GM12875 (cell line): Measurements from ENCODE around the gene CACNA2D3.

ENCODE experiments used
- H3K4me3 ChIP-seq: one replicate; pipeline ENCODE4 v1.5.1; 2011; ENCODE audit warnings: low read depth, low read length, control low read depth
- TF ChIP-seq, protein P1 (sequence below): IDR thresholded peaks from 2 replicates; pipeline ENCODE4 v1.5.1; 2011; ENCODE audit warnings: low read depth, mild to moderate bottlenecking, control low read depth, inconsistent platforms, low read length, moderate library complexity, borderline replicate concordance; ENCODE audit not compliant: insufficient read depth

The CACNA2D3 gene

GRCh38 chr3:54357301-54357700 lies 234.9 kb downstream of the CACNA2D3 start:
- TF ChIP-seq, protein P1, sequence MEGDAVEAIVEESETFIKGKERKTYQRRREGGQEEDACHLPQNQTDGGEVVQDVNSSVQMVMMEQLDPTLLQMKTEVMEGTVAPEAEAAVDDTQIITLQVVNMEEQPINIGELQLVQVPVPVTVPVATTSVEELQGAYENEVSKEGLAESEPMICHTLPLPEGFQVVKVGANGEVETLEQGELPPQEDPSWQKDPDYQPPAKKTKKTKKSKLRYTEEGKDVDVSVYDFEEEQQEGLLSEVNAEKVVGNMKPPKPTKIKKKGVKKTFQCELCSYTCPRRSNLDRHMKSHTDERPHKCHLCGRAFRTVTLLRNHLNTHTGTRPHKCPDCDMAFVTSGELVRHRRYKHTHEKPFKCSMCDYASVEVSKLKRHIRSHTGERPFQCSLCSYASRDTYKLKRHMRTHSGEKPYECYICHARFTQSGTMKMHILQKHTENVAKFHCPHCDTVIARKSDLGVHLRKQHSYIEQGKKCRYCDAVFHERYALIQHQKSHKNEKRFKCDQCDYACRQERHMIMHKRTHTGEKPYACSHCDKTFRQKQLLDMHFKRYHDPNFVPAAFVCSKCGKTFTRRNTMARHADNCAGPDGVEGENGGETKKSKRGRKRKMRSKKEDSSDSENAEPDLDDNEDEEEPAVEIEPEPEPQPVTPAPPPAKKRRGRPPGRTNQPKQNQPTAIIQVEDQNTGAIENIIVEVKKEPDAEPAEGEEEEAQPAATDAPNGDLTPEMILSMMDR = no peak
- H3K4me3 ChIP-seq = no peak overlapping the region

DNA sequence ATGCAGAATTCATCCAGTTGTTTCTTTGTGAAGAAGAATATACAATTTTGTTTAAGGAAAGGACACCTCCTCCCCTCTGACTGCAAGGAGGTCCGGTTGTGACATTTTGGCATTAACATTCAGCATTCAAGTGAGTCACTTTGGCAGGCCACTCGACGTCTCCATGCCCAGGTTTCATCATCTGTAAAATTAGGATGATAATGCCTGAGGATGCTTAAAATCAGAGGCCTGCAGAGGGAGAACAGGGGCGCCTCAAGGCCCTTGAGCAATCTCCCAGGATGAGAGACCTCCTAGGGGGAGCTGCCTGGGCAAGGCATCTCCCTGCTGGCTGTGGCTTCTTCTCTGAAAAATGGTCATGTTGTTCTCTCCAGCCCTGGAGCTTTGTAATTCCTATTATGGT lies 236.0 kb downstream of the CACNA2D3 start:
- H3K4me3 ChIP-seq = no peak overlapping the region
- TF ChIP-seq, protein P1 = no peak

DNA sequence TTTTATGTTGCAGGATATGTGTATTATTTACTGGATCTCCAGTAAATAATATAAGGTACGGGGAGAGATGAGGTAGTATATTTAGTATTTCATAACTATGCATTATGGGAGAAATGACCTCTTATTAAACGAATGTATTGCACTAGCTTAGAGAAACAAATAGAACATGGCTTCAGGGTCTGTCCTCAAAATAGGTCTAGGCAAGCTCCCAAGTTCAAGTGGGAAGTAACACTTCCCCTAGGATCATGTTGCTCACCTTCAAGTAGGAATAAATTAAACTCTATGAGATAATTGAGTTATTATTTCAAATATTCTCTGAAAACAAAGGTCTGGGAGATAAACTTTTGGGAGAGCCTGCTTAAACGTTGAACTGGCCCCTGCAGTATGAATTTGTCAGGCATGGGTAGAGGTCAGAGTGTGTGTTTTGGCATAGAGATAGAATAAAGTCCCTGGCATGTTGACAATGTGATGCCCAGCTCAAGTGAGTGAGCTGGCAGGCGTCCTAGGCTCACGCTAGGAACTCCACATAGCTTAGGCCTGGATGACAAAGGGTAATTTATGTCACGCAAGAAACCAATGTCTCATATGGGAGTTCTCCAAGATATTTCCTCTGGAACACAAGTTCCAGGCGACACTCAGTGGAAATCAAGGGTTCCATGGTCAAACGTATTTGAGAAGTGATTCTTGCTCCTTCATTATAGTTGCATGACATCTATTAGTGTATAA lies 236.8 kb downstream of the CACNA2D3 start:
- no peak overlapping the region for H3K4me3 ChIP-seq
- TF ChIP-seq, protein P1 = no peak

GRCh38 chr3:54360320-54360719 lies 238.0 kb downstream of the CACNA2D3 start:
- TF ChIP-seq, protein P1 = no peak
- H3K4me3 ChIP-seq = no peak overlapping the region

- TF ChIP-seq, protein P1 = no peak
Measured at GRCh38 chr3:54361746-54362283, 239.5 kb downstream of the CACNA2D3 start.

DNA sequence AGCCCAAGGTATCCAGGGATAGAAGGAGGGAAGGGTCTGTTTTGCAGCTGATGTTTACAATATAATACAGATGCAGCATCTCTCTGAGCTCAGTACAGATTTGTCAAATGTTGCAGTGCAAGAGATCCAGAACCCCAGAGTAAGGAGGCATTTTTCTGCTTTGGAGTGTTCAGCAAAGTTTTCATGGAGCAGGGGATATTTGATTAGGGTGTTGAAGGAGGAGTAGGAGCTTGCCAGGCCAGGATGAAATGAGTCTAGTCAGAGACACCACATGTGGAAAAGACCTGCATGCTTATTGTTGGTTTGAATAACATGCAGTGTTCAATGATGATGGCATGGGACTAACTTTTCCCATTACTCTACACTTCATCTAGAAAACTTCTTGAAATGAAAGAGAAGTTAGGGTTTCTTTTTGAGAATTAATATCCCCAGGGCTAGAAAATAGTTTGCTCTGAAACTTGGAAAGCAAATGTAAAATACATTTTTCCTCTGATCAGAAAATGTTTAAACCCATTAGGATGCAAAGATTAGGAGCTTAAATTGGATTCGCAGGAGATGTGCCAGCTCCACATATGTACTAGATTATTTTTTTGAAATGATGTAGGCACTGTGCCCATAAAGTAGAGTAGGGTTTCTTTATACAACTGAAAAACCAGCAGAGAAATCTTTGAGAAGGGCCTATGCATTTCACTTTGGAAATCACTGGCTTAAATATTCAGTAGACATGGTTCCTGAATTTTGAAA lies 243.8 kb downstream of the CACNA2D3 start:
- TF ChIP-seq, protein P1 = no peak
- H3K4me3 ChIP-seq = no peak overlapping the region

More at GRCh38 chr3:54361746-54362283, 239.5 kb downstream of the CACNA2D3 start:
- no peak overlapping the region for H3K4me3 ChIP-seq
